Suprapubic skin (tissue), 3 donors: Measurements from ENCODE around the gene FAR2.

Source experiments
- POLR2A ChIP-seq, 2 donors: fragments of 450-650 bp; IDR thresholded peaks; one replicate each; pipeline ENCODE4 v1.6.1; 2017; ENCODE audit warnings: antibody characterized with exemption in 2 of 2, mild to moderate bottlenecking in 2 of 2, moderate library complexity in 2 of 2
- TF ChIP-seq, protein P1 (sequence below), 2 donors: fragments of 200-600 bp in 1 of 2; fragments of 450-650 bp in 1 of 2; sonication (generic) in 1 of 2; IDR thresholded peaks; one replicate each; pipeline ENCODE4 v1.5.1; 2016 to 2019; ENCODE audit warnings: antibody characterized with exemption in 2 of 2, mild to moderate bottlenecking in 1 of 2, moderate library complexity in 1 of 2

GRCh38 chr12:29320295-29321085, 171.4 kb downstream of the FAR2 start:
- TF ChIP-seq, protein P1, sequence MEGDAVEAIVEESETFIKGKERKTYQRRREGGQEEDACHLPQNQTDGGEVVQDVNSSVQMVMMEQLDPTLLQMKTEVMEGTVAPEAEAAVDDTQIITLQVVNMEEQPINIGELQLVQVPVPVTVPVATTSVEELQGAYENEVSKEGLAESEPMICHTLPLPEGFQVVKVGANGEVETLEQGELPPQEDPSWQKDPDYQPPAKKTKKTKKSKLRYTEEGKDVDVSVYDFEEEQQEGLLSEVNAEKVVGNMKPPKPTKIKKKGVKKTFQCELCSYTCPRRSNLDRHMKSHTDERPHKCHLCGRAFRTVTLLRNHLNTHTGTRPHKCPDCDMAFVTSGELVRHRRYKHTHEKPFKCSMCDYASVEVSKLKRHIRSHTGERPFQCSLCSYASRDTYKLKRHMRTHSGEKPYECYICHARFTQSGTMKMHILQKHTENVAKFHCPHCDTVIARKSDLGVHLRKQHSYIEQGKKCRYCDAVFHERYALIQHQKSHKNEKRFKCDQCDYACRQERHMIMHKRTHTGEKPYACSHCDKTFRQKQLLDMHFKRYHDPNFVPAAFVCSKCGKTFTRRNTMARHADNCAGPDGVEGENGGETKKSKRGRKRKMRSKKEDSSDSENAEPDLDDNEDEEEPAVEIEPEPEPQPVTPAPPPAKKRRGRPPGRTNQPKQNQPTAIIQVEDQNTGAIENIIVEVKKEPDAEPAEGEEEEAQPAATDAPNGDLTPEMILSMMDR (IDR thresholded peaks at IDR 0.05): no peak
- TF ChIP-seq POLR2A (IDR thresholded peaks at IDR 0.05): no peak
